ENCODE measurements around the gene MAFG. TPM values are rescaled to one million over a fixed set of nuclear protein-coding genes. Genes with fewer than 3 reads are reported as not detected.

The MAFG gene
- total and polyA plus RNA-seq, 9 of the 15 experiments (the other 6 are each of a cell fraction or from before 2014, with no cell fraction given), result 1.1 to 58.1 (median 24.9) TPM

DNA sequence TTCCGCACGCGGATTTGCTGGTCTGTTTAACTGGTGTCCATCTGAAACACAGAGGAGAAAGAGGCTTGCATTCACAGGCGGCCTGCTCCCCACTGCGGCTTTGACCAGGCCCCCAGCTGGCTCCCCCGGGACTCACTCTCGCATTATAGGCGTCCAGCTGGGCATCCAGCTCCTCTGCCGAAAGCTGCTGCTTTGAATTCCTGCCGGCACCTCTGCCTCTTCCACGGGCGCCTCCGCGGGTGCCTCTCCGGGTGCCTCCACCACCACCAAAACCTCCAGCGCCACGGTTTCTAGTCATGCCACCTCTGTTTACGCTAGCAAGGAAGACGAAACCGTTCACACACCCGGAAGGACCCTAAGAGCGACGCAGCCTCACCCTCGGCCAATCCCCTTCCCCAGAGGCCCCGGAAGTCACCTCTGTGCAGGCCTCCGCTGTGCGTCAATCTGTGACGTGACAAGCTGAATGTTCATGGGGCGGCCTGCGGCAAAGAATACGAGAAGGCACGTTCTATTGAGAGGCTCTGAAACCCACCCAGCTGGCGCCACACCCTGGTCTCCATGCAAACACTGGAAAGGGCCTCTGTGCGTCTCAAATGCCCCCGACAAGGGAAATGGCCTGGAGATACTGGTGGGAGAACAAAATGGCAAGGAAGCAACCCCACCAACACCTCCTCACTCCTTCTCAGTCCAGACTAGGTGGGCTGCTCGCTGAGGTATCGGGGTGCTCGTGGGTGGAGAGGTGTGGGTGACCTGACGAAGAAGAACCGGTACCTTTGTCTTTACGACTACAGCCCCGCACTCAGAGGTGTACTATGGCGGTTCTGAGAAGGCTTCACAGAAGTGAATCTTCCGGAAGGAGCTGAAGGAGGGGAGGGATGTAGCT lies 39.2 kb downstream of the MAFG start:
- H3K79me2 ChIP-seq (ENCODE audit: control insufficient read depth, insufficient read depth, low read length), result peaks cover 71% of the 10 kb centered on the region
- intact Hi-C loops (cut with micrococcal nuclease), result no loop called here

More for the DNA sequence above, 39.2 kb downstream of the MAFG start:
- Histone ChIP-seq H3K9me3 (replicated peaks; ENCODE audit: control insufficient read depth, insufficient read depth, low read depth, low read length) (no peaks in the 10 kb centered on the region), H3K4me3 (no peak overlapping the region), H3K27ac (ENCODE audit: extremely low read depth, low read depth, low read length) (no peak overlapping the region), H2AFZ (ENCODE audit: low read depth, low read length) (no peak overlapping the region), H3K4me2 (ENCODE audit: insufficient read depth, low read length) (no peak overlapping the region), H4K20me1 (replicated peaks; ENCODE audit: control insufficient read depth, insufficient read depth, low read length) (0 out of 2 replicates have a peak, but pooled peaks cover 4% of the 10 kb centered on the region), H3K27me3 (ENCODE audit: control insufficient read depth in 2 of 2, insufficient read depth in 2 of 2, low read length in 2 of 2) (no peaks in the 10 kb centered on the region), H3K9ac (ENCODE audit: insufficient read depth in 1 of 2, low read depth in 2 of 2, low read length in 2 of 2) (peak overlapping the region in 1 of 2 experiments; percentile 89; a peak in 2 of 4 replicates), H3K4me1 (replicated peaks in 1 of 2; ENCODE audit: control insufficient read depth in 2 of 2, insufficient read depth in 2 of 2, low read length in 2 of 2) (peaks cover 12 to 49% of the 10 kb centered on the region in 2 experiments; a peak in 4 of 5 replicates), H3K36me3 (ENCODE audit: control insufficient read depth, insufficient read depth, low read length) (peaks cover 72% of the 10 kb centered on the region), H3K9me1 (ENCODE audit: control insufficient read depth, insufficient read depth, low read length) (peaks cover 5% of the 10 kb centered on the region)
- ATAC-seq (no peak), DNase-seq (ENCODE audit: extremely low read depth in 1 of 4, low spot score in 3 of 4) (peak in 1 of 4 experiments; percentile 6), FAIRE-seq (no peak)
- ChIA-PET POLR2A (interaction anchor here (0.7 to 10.5 kb wide), 3 partner anchors 13 to 175 kb away, joined by 3 to 85 read pairs (median 5); no protein-coding TSS in a partner anchor), CTCF (ENCODE audit: low intra/inter-chr PET ratio) (no interaction called here)
- in situ Hi-C loops (cut with MboI), result no loop called here
- TF ChIP-seq, protein P1, sequence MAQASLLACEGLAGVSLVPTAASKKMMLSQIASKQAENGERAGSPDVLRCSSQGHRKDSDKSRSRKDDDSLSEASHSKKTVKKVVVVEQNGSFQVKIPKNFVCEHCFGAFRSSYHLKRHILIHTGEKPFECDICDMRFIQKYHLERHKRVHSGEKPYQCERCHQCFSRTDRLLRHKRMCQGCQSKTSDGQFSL (CRISPR knock-in tag; IDR thresholded peaks at IDR 0.05), result no peak
- TF ChIP-seq, protein P1 (tag; IDR thresholded peaks at IDR 0.05), result no peak
- TF ChIP-seq POLR2G (IDR thresholded peaks at IDR 0.05; ENCODE audit: low read depth, low read length) (peak; percentile 68), RBFOX2 (IDR thresholded peaks at IDR 0.05; ENCODE audit: low read depth, low read length) (peak; percentile 76)
- WGBS (ENCODE audit: insufficient coverage, low coverage, missing lambda C conversion rate), result 96% methylated on average over 32 of the region's 44 CpGs
- BruUV-seq (replicated peaks), result no TSS peak
